ENCODE results near the gene HBE1.

HBE1 gene

GRCh38 chr11:5240056-5240455 is 29.7 kb downstream of the HBE1 start:
- TF ChIP-seq, protein P1, sequence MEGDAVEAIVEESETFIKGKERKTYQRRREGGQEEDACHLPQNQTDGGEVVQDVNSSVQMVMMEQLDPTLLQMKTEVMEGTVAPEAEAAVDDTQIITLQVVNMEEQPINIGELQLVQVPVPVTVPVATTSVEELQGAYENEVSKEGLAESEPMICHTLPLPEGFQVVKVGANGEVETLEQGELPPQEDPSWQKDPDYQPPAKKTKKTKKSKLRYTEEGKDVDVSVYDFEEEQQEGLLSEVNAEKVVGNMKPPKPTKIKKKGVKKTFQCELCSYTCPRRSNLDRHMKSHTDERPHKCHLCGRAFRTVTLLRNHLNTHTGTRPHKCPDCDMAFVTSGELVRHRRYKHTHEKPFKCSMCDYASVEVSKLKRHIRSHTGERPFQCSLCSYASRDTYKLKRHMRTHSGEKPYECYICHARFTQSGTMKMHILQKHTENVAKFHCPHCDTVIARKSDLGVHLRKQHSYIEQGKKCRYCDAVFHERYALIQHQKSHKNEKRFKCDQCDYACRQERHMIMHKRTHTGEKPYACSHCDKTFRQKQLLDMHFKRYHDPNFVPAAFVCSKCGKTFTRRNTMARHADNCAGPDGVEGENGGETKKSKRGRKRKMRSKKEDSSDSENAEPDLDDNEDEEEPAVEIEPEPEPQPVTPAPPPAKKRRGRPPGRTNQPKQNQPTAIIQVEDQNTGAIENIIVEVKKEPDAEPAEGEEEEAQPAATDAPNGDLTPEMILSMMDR (IDR thresholded peaks at IDR 0.05), result no peak
- no peak for DNase-seq (ENCODE audit: low spot score)
- no peak overlapping the region for H3K27ac ChIP-seq

GRCh38 chr11:5239046-5239445 is 30.7 kb downstream of the HBE1 start:
- TF ChIP-seq, protein P1 (IDR thresholded peaks at IDR 0.05), result no peak
- no peak for DNase-seq (ENCODE audit: low spot score)
- no peak overlapping the region for H3K27ac ChIP-seq
- H3K4me3 ChIP-seq, result no peak overlapping the region

More at GRCh38 chr11:5240056-5240455, 29.7 kb downstream of the HBE1 start:
- H3K4me3 ChIP-seq, result no peak overlapping the region

- TF ChIP-seq, protein P1 (IDR thresholded peaks at IDR 0.05), result no peak
- no peak overlapping the region for H3K27ac ChIP-seq
- no peak for DNase-seq (ENCODE audit: low spot score)
- H3K4me3 ChIP-seq, result no peak overlapping the region
These were observed 31.3 kb downstream of the HBE1 start for GRCh38 chr11:5238486-5238885.

GRCh38 chr11:5237420-5237819 is 32.3 kb downstream of the HBE1 start:
- DNase-seq (ENCODE audit: low spot score), result no peak
- Histone ChIP-seq H3K27ac (no peak overlapping the region), H3K4me3 (no peak overlapping the region)
- TF ChIP-seq, protein P1 (IDR thresholded peaks at IDR 0.05), result no peak

- TF ChIP-seq, protein P1 (IDR thresholded peaks at IDR 0.05), result no peak
- no peak for DNase-seq (ENCODE audit: low spot score)
- Histone ChIP-seq H3K27ac (no peak overlapping the region), H3K4me3 (no peak overlapping the region)
These were observed 34.2 kb downstream of the HBE1 start for GRCh38 chr11:5235364-5236095.

DNA sequence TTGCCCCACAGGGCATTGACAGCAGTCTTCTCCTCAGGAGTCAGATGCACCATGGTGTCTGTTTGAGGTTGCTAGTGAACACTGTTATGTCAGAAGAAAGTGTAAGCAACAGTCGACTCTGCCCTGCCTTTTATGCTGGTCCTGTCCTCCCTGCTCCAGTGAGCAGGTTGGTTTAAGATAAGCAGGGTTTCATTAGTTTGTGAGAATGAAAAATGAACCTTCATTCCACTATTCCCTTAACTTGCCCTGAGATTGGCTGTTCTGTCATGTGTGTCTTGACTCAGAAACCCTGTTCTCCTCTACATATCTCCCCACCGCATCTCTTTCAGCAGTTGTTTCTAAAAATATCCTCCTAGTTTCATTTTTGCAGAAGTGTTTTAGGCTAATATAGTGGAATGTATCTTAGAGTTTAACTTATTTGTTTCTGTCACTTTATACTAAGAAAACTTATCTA is 35.3 kb downstream of the HBE1 start, which contains the start of gene HBD:
Gene HBD, minus strand, starts transcription at position 103 of the 454 bp plus-strand sequence. Its CDS starts 50 bp downstream, at position 53.
- TF ChIP-seq, protein P1 (IDR thresholded peaks at IDR 0.05), result no peak
- Histone ChIP-seq H3K4me3 (no peak within 1 kb of the TSS), H3K27ac (no peak within 1 kb of the TSS)
- DNase-seq (ENCODE audit: low spot score), result no peak

GRCh38 chr11:5233307-5233706 is 36.4 kb downstream of the HBE1 start:
- Histone ChIP-seq H3K4me3 (no peak overlapping the region), H3K27ac (no peak overlapping the region)
- DNase-seq (ENCODE audit: low spot score), result no peak
- TF ChIP-seq, protein P1 (IDR thresholded peaks at IDR 0.05), result no peak
